Urinary bladder (tissue), 4 donors: ENCODE results near the gene FAM78B. TPM values are rescaled to one million over a fixed set of nuclear protein-coding genes. Genes with fewer than 3 reads are reported as not detected.

ENCODE experiments used
- DNase-seq: peaks from one replicate; pipeline ENCODE4 v3.0.0-alpha.2; 2015; ENCODE audit errors: extremely low spot score
- H3K27ac ChIP-seq: one replicate; pipeline ENCODE4 v1.5.1; 2013; ENCODE audit warnings: low read depth, mild to moderate bottlenecking, moderate library complexity
- H3K36me3 ChIP-seq: one replicate; pipeline ENCODE4 v1.6.1; 2013; ENCODE audit warnings: mild to moderate bottlenecking, moderate library complexity; ENCODE audit not compliant: insufficient read depth
- H3K4me1 ChIP-seq: one replicate; pipeline ENCODE4 v1.6.1; 2013; ENCODE audit warnings: mild to moderate bottlenecking, moderate library complexity; ENCODE audit not compliant: insufficient read depth
- H3K4me3 ChIP-seq: one replicate; pipeline ENCODE4 v1.5.1; 2013; ENCODE audit warnings: low read depth, low read length
- WGBS: extraction: QIAGEN DNeasy Blood & Tissue Kit; methylation state at CpG from one replicate; pipeline ENCODE4 v1.1.7; 2013; 5-methylcytosine and 5-hydroxymethylcytosine counted together
- polyA plus RNA-seq: library from polyadenylated mRNA; stranded (reverse); fragments of 200-250 nt; gene quantifications from one replicate; pipeline ENCODE4 v1.2.3, GENCODE V29; 2013
- total RNA-seq: library from RNA; depleted of rRNA; stranded (reverse); fragments of >200 nt; gene quantifications from one replicate; pipeline ENCODE4 v1.2.3, GENCODE V29; 2014
- donor health status: healthy with polysubstance abuse.
- donor health status: healthy.

FAM78B gene
- total and polyA plus RNA-seq, 2 donors: 1.1 to 1.4 TPM

DNA sequence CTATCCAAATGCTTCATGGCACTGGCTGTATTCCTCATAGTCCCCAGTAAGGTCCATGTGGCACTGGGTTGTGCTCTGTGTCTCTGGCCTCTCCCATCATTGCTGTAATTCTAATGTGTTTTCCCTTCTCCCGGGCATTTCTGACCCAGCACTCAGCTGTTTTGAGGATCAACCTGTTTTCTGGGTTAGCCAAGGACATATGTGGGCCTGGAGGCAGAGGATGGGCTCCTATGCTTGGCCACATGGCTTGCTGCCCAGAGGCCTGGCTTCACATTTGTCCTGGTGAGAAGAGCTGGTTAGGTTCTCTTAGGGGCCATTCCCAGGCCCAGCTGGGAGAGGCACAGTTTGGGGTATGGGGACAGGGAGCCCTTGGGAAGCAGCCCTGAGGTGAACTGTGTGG, 103.1 kb downstream of the FAM78B start:
- DNase-seq: no peak
- 63% methylated on average over 1 of the region's 1 CpG for WGBS
- Histone ChIP-seq H3K4me3 (no peak overlapping the region), H3K27ac (no peak overlapping the region), H3K4me1 (no peaks in the 10 kb centered on the region), H3K36me3 (no peaks in the 10 kb centered on the region)

DNA sequence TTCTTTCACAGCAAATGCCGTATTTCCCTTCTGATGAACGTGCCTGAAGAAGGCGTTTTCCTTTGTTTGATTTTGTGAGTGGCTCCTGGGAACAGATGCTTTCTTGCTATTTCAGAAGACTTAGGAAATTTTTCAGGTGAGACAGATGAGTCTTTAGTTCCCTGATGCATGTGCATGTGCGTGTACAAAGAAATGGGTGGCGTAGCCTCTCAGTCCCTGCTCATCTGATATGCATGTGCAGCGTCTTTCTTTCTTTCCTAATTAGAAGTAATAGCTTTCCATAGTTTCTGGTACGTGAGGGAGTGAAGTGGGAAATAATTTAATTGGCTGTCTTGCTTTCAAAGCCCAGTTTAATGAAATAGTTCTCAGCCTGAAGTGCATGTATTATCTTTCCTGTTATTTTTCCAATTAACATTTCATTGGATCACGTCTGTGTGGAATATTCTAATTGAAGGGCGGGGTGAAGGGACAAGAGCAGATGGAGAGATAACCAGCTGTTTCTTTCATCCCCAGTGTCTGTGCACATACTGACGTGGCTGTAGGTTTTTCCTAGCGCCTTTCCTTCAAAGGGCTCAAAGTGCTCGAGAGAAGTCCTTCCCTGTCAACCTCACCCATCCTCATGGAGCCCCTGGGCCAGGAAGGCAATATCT, 104.3 kb downstream of the FAM78B start:
- Histone ChIP-seq H3K36me3 (no peaks in the 10 kb centered on the region), H3K27ac (no peak overlapping the region), H3K4me3 (no peak overlapping the region), H3K4me1 (no peaks in the 10 kb centered on the region)
- DNase-seq: no peak
- WGBS: 72% methylated on average over 12 of the region's 12 CpGs

DNA sequence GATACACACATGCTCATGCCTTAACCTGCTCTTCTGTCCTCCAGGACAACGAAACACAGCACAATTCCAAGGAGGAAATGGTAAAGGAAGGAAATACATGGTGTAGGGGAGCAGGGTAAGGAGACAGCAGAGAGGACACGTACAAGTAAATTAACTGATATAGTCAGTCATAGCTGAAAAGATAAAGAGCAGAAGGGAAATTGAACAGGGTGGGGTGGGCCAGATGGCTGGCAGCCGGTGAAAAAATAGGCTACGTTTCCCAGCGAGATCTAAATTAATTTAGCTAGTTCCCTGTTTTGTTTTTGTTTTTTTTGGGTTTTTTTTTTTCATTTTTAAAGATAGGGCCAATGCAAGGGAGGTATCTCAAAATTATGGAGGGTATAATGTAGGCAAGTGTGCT, 109.2 kb downstream of the FAM78B start:
- H3K4me1 ChIP-seq: no peaks in the 10 kb centered on the region
- no peak overlapping the region for H3K27ac ChIP-seq
- 56% methylated on average over 5 of the region's 5 CpGs for WGBS
- no peaks in the 10 kb centered on the region for H3K36me3 ChIP-seq
- H3K4me3 ChIP-seq: no peak overlapping the region
- DNase-seq: no peak

DNA sequence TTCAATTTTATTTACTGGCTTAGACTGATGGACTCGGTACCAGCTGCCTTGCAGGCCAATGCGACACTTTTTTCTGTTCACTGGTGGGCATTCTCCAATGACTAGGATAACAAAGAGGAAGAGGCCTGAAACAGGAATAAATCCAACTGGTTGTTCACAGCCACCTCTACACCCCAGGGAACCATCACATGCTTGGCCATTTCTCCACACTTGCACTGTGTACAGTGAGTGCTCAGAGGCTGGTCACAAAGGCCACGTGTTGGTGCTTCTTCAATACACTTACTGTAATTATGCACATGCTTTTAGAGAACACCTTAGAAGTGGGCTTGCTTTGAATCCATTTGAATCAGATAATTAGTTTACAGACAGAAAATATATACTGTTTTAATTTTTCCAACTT, 113.4 kb downstream of the FAM78B start:
- 82% methylated on average over 3 of the region's 3 CpGs for WGBS

DNA sequence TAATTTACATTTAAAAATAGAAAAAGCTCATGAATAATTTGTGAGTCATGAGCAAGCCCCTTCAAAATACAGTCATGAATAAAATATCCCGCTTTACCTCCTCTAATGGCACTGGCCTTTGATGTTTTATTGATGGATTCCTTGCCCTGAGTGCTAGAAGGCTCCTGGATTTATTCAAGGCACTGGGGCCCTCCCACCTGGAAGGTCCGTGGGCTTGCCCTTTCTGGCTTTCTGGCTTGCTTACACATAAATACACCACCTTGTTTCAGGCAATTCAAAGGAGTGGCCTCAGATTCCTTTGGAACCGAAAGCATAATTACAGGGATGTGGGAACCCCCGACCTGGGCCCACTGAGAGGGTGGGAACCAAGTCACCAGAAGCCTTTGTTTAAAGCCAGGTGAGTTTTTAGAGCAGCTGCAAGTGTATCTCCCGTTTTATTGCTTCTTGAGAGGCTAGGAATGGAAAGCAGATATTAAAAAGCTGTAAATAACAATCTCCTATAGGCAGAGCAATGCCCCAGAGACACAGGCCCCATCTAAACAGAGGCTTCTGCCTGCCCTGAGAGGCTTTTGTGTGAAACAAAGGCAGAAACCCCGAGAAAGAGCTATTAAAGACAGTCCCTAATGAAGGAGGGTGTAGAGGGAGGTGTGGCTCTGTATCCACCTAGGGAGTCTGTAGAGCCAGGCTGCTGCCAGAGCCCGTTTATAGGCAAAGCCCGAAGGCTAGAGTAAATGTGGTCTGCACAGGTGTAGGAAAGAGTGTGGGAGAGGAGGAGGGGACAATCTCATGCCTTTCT, 126.4 kb downstream of the FAM78B start:
- no peaks in the 10 kb centered on the region for H3K36me3 ChIP-seq
- H3K4me3 ChIP-seq: no peak overlapping the region
- no peaks in the 10 kb centered on the region for H3K4me1 ChIP-seq
- DNase-seq: no peak
- no peak overlapping the region for H3K27ac ChIP-seq
- 28% methylated on average over 8 of the region's 8 CpGs for WGBS

More for the DNA sequence above, 113.4 kb downstream of the FAM78B start:
- DNase-seq: no peak
- no peaks in the 10 kb centered on the region for H3K4me1 ChIP-seq
- H3K36me3 ChIP-seq: no peaks in the 10 kb centered on the region
- no peak overlapping the region for H3K27ac ChIP-seq
- H3K4me3 ChIP-seq: no peak overlapping the region

DNA sequence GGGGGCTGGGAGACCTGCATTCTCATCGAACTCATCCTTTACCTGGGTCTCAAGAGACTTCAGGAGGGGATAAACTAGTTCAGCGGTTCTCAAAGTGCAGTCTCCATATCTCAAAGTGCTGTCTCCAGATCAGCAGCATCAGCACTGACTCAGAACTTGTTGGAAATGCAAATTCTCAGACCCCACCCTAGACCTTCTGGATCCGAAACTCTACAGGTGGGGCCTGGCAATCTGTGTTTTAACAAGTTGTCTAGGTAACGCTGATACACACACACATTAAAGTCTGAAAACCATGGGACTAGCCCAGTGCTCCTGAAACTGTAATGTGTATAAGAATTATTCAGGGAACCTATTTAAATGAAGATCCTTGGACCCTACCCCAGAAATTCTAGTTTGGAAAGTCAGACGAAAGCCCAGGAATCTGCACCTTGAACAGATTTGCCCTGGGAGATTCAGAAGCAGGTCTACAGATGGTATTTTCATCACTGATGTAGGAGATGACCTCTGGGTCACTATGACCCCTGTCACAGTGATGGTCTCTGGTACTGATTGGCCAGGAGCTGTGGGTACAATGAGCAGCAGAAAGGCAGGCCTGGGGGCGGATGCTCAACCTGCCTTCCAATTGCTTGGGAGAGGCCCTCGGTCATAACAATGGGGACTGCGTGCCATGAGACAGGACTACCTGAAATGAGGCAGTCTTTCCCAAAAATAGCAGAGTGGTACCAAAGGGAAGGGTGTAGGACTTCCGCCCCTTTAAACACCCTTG, 127.2 kb downstream of the FAM78B start:
- 74% methylated on average over 9 of the region's 9 CpGs for WGBS
- no peaks in the 10 kb centered on the region for H3K36me3 ChIP-seq
- no peaks in the 10 kb centered on the region for H3K4me1 ChIP-seq
- H3K27ac ChIP-seq: no peak overlapping the region
- H3K4me3 ChIP-seq: no peak overlapping the region
- DNase-seq: no peak

DNA sequence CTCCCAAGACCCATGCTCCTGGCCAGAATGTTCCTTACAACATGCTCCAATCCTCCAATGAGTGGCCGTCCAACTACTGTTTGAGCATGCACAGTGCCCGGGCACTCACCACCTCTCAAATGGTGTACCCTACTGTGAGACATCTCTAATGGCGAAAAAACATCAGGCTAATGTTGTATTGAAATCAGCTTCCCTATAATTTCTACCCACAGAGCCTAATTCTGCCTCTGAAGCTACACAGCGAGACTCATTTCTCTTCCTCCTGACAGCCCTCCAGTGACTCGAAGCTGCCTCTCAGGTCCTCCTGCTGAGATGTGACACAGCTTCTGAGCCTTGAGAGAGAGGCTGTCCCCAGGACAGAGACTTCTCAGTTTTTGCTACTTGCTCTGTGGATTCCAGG, 130.7 kb downstream of the FAM78B start:
- DNase-seq: no peak
- Histone ChIP-seq H3K4me1 (no peaks in the 10 kb centered on the region), H3K36me3 (no peaks in the 10 kb centered on the region), H3K4me3 (no peak overlapping the region), H3K27ac (no peak overlapping the region)
- 84% methylated on average over 5 of the region's 5 CpGs for WGBS

DNA sequence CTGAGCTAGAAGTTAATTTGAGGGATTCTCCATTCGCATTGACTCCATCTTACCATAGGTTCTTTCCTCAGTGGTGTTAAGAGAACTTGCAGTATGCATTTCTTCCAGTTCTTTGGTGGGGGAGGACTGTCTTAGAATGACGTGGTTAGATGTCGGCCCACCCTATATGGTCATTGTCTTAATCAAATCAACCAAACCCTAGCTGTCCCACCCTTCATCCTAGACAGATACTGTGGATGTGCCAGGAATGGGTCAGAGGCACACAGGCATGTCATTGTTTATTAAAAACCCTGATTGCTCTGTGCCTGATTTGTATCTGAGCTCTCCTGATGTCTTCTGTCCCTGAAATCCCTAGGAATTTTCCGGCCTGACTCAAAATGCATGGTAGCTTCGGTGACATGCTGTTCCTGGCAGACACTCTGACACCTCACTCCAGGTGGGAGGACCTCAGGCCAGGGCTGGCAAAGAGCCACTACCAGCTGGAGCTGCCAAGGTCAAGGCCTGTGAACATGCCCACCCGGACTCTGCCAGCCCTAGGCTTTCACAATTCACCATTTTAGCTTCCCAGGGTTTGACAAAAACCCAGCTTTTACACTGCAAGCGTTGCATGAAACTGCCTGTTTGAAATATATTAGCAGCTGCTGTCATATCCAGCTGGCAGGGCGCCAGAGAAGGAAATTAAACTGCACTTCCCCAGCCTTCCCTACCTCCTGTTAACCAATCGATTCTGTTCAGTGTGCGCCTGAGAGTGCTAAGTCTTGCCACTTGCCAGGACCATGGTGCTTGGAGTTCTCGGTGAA, 134.0 kb downstream of the FAM78B start:
- Histone ChIP-seq H3K4me3 (no peak overlapping the region), H3K27ac (no peak overlapping the region), H3K36me3 (no peaks in the 10 kb centered on the region), H3K4me1 (no peaks in the 10 kb centered on the region)
- DNase-seq: peak; percentile 5
- 61% methylated on average over 11 of the region's 11 CpGs for WGBS

DNA sequence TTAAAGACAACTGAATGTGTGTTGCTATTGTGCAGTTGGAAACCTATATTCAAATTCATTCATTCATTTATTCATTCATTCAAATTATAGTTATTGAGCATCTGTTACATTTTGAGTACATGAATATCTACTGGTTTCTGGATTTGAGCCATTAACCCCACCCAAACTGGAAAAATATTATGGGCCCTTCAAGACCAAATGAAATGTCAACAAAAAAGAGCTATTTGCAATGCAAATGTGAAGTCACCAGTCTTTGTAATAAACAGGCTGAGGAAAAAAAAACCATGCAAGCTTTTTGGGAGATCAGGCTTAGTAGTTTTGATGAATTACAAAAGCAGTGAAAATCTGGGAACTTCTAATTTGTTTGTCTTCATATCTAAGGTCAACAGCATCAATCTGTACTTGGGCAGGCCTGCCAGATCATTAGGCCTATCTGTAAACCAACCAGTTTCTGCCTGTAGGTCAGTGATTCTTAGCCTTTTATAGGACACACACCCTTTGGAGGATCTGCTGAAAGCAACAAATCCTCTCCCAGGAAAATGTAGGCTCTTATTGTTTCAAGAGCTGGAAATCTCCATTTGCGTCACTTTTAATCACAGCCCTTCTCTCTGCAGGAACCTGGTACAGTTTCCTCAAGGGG, 134.7 kb downstream of the FAM78B start:
- WGBS: 94% methylated on average over 1 of the region's 1 CpG
- DNase-seq: no peak
- no peak overlapping the region for H3K27ac ChIP-seq
- H3K4me3 ChIP-seq: no peak overlapping the region
- H3K4me1 ChIP-seq: no peaks in the 10 kb centered on the region
- no peaks in the 10 kb centered on the region for H3K36me3 ChIP-seq

DNA sequence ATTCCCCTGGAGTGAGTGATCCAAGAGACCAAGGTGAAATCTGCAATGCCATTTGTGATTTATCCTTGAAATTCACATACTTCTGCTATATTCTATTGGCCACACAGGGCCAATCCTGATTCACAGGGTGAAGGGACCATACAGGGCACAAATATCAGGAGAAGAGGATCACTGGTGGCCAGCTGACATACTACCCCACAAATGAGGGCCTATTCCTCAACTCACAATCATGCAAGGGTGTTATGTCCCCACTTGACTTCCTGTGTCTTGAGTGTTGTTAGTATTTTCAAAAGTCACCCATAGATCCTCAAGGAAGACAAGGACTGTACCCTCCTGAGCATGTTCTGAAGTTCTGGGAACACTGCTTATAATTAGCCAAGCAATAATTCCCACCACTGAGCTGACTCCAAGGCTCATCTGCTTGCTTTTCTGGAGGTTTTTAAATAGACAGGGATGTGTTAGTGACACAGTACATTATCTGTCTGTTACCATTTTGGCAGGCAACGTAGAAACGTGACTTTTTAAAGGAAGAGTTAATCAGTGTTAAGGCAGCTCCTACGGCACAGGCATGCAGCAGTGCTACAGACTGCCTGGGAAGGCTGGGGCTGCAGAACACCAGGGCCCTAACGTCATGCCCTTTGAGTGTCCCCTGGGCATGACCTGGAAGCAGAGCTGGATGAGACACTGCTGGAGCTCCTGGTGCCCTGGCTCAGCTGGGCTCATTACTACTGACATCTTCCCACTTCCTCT, 137.4 kb downstream of the FAM78B start:
- Histone ChIP-seq H3K36me3 (no peaks in the 10 kb centered on the region), H3K4me3 (no peak overlapping the region), H3K4me1 (no peaks in the 10 kb centered on the region), H3K27ac (no peak overlapping the region)
- DNase-seq: no peak
- WGBS: 65% methylated on average over 4 of the region's 4 CpGs

DNA sequence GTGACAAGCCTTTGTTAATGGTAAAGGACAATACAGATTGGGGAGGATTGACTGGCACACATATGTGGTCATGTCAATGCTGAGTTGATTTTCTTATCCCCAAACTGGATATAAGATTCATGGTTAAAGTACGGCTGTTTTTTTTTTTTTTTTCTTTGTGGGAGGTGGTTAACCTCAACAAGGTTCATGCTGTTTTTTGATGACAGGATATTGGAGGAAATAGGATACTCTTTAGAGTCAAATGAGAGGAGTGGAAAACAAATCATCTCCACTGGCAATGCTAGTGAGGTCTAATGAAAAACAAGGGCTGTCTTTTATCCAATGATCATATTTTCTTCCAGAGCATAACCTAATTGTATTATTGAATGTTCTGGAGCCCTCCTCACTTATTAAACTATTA, 140.2 kb downstream of the FAM78B start:
- Histone ChIP-seq H3K4me1 (no peaks in the 10 kb centered on the region), H3K27ac (no peak overlapping the region), H3K36me3 (no peaks in the 10 kb centered on the region), H3K4me3 (no peak overlapping the region)
- no peak for DNase-seq
- 79% methylated on average over 1 of the region's 1 CpG for WGBS

DNA sequence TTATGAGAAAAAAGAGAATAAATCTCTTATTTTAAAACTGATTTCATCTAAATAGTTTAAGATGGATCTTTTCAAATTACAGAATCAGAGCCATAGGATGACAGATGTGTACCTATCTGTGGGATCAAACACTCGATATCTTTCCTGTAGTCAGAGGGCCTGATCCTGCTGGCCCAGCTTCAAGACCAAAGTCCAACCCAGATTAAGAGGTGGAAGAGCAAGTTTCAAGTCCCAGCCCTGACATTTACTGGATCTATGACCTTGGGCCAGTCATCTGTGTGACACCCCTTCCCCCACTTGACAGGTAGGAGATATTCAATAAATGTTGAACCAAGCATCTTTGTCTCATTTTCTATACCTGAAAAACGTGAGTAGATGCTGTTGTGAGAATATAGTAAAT, 140.7 kb downstream of the FAM78B start:
- Histone ChIP-seq H3K36me3 (no peaks in the 10 kb centered on the region), H3K4me1 (no peaks in the 10 kb centered on the region), H3K27ac (no peak overlapping the region), H3K4me3 (no peak overlapping the region)
- no peak for DNase-seq
- WGBS: 51% methylated on average over 2 of the region's 2 CpGs
